H1 (cell line): ENCODE measurements around the gene PBX3. TPM values are rescaled to one million over a fixed set of nuclear protein-coding genes. Genes with fewer than 3 reads are reported as not detected.

ENCODE experiments used
- CTCF ChIA-PET: fragments of 300-600 bp; sonication (Branson Sonifier 250); formaldehyde crosslinking; loops from one replicate; lab custom pipeline; 2021; ENCODE audit not compliant: partially characterized antibody; lab: Charles Lee
- POLR2A ChIA-PET: fragments of 300-600 bp; sonication (Branson Sonifier 250); formaldehyde crosslinking; loops from one replicate; lab custom pipeline; 2021; ENCODE audit warnings: inconsistent platforms; ENCODE audit not compliant: partially characterized antibody; lab: Charles Lee
- DNase-seq, 2 experiments: peaks; one replicate each; pipeline versions ENCODE4 v3.0.0 to v3.0.0-alpha.2; 2010 to 2022; ENCODE audit warnings: low spot score in 2 of 2, low read depth in 1 of 2, mixed read lengths in 1 of 2
- FAIRE-seq: peaks from 2 replicates; lab custom pipeline; 2011; peaks lifted over from hg19 to GRCh38; lab: Jason Lieb, UNC
- H2AFZ ChIP-seq: 2 replicates; pipeline ENCODE4 v1.8.1; 2012; ENCODE audit warnings: low read length, inconsistent platforms
- H2AK5ac ChIP-seq: 2 replicates; pipeline ENCODE4 v1.6.1; 2013; ENCODE audit warnings: low read depth, low read length
- H2BK120ac ChIP-seq: replicated peaks from 2 replicates; pipeline ENCODE3; 2013; ENCODE audit warnings: low read depth, low read length, inconsistent platforms
- H2BK12ac ChIP-seq: 2 replicates; pipeline ENCODE4 v1.6.1; 2013; ENCODE audit warnings: low read depth, low read length
- H2BK15ac ChIP-seq: 2 replicates; pipeline ENCODE4 v1.6.1; 2013; ENCODE audit warnings: low read length
- H2BK20ac ChIP-seq: 2 replicates; pipeline ENCODE4 v1.6.1; 2013; ENCODE audit warnings: low read length
- H2BK5ac ChIP-seq: 2 replicates; pipeline ENCODE4 v1.6.1; 2013; ENCODE audit warnings: low read depth, low read length
- H3K14ac ChIP-seq: 2 replicates; pipeline ENCODE4 v1.6.1; 2013; ENCODE audit warnings: inconsistent platforms; ENCODE audit not compliant: insufficient read length
- H3K18ac ChIP-seq: 2 replicates; pipeline ENCODE4 v1.6.1; 2013; ENCODE audit warnings: low read length; ENCODE audit errors: extremely low read depth
- H3K23ac ChIP-seq: 2 replicates; pipeline ENCODE4 v1.6.1; 2013; ENCODE audit warnings: inconsistent platforms; ENCODE audit not compliant: insufficient read length
- H3K23me2 ChIP-seq: 2 replicates; pipeline ENCODE4 v1.6.1; 2013; ENCODE audit warnings: low read depth, low read length
- H3K27ac ChIP-seq: 2 replicates; pipeline ENCODE4 v1.6.1; 2011; ENCODE audit warnings: low read depth, low read length, inconsistent platforms
- H3K27me3 ChIP-seq, 4 experiments: replicated peaks in 1 of 4; 1 replicate in 1 of 4; 2 replicates in 3 of 4; pipeline versions ENCODE4 v1.6.1 to v1.8.1; 2011 to 2013; ENCODE audit warnings: low read length in 3 of 4, mild to moderate bottlenecking in 3 of 4, inconsistent platforms in 2 of 4, mixed read lengths in 2 of 4, moderate library complexity in 1 of 4; ENCODE audit not compliant: control insufficient read depth in 3 of 4, insufficient read depth in 3 of 4; ENCODE audit errors: extremely low read depth in 1 of 4
- H3K36me3 ChIP-seq, 4 experiments: 2 replicates each; pipeline versions ENCODE4 v1.6.1 to v1.8.1; 2011 to 2013; ENCODE audit warnings: mild to moderate bottlenecking in 4 of 4, low read length in 3 of 4, moderate library complexity in 2 of 4, control low read depth in 1 of 4, inconsistent platforms in 1 of 4; ENCODE audit not compliant: insufficient read depth in 4 of 4, control insufficient read depth in 2 of 4
- H3K4ac ChIP-seq: replicated peaks from 2 replicates; pipeline ENCODE3; 2013; ENCODE audit warnings: low read length, low read depth, mixed read lengths, inconsistent platforms; ENCODE audit not compliant: insufficient read length
- H3K4me1 ChIP-seq, 4 experiments: replicated peaks in 1 of 4; 1 replicate in 1 of 4; 2 replicates in 3 of 4; pipeline versions ENCODE4 v1.6.1 to v1.8.1; 2011 to 2013; ENCODE audit warnings: low read length in 3 of 4, inconsistent platforms in 2 of 4, mixed read lengths in 1 of 4; ENCODE audit not compliant: insufficient read depth in 4 of 4, control insufficient read depth in 3 of 4
- H3K4me2 ChIP-seq, 2 experiments: 2 replicates each; pipeline versions ENCODE4 v1.6.1 to v1.8.1; 2011 to 2013; ENCODE audit warnings: low read depth in 2 of 2, low read length in 2 of 2, control low read depth in 1 of 2, inconsistent platforms in 1 of 2, mild to moderate bottlenecking in 1 of 2; ENCODE audit not compliant: insufficient read depth in 1 of 2
- H3K4me3 ChIP-seq, 4 experiments: fragments of 200-600, 300-600 bp in 1 of 4; sonication (generic), shearing (Covaris generic), sonication (Bioruptor Twin) in 1 of 4; 2 replicates each; pipeline versions ENCODE4 v1.5.1 to v1.8.1; 2011 to 2016; ENCODE audit warnings: low read length in 4 of 4, low read depth in 3 of 4, control low read depth in 2 of 4, inconsistent platforms in 2 of 4, mild to moderate bottlenecking in 2 of 4, mixed read lengths in 1 of 4, moderate library complexity in 1 of 4; ENCODE audit not compliant: insufficient read depth in 2 of 4; ENCODE audit errors: extremely low read depth in 1 of 4
- H3K56ac ChIP-seq: replicated peaks from 2 replicates; pipeline ENCODE3; 2013; ENCODE audit warnings: low read depth, mild to moderate bottlenecking, mixed read lengths, low read length, inconsistent platforms; ENCODE audit not compliant: insufficient read length
- H3K79me1 ChIP-seq: 2 replicates; pipeline ENCODE4 v1.6.1; 2013; ENCODE audit warnings: low read depth, low read length, control low read depth
- H3K79me2 ChIP-seq, 2 experiments: 2 replicates each; pipeline versions ENCODE4 v1.6.1 to v1.8.1; 2012 to 2013; ENCODE audit warnings: low read length in 2 of 2, mild to moderate bottlenecking in 2 of 2, inconsistent platforms in 1 of 2; ENCODE audit not compliant: insufficient read depth in 2 of 2, control insufficient read depth in 1 of 2
- H3K9ac ChIP-seq, 4 experiments: replicated peaks in 1 of 4; 1 replicate in 1 of 4; 2 replicates in 3 of 4; pipeline versions ENCODE4 v1.6.1 to v1.8.1; 2011 to 2013; ENCODE audit warnings: low read depth in 3 of 4, low read length in 3 of 4, control low read depth in 2 of 4, mild to moderate bottlenecking in 2 of 4, moderate library complexity in 2 of 4, inconsistent platforms in 1 of 4; ENCODE audit errors: extremely low read depth in 1 of 4
- H3K9me3 ChIP-seq, 2 experiments: 2 replicates each; pipeline versions ENCODE4 v1.6.1 to v1.8.1; 2012 to 2013; ENCODE audit warnings: mild to moderate bottlenecking in 2 of 2, moderate library complexity in 2 of 2, control low read depth in 1 of 2, inconsistent platforms in 1 of 2, low read depth in 1 of 2, low read length in 1 of 2, mixed read lengths in 1 of 2; ENCODE audit not compliant: insufficient read depth in 2 of 2
- H4K20me1 ChIP-seq, 2 experiments: replicated peaks in 1 of 2; 2 replicates each; pipeline versions ENCODE3 to v1.8.1; 2011 to 2013; ENCODE audit warnings: inconsistent platforms in 2 of 2, low read length in 2 of 2, mild to moderate bottlenecking in 1 of 2; ENCODE audit not compliant: insufficient read depth in 2 of 2, control insufficient read depth in 1 of 2
- H4K5ac ChIP-seq: 2 replicates; pipeline ENCODE4 v1.6.1; 2013; ENCODE audit warnings: low read length, low read depth, mixed read lengths, inconsistent platforms; ENCODE audit not compliant: insufficient read length
- H4K8ac ChIP-seq: 2 replicates; pipeline ENCODE4 v1.8.0; 2013; ENCODE audit warnings: mild to moderate bottlenecking, moderate library complexity, low read length, inconsistent platforms; ENCODE audit not compliant: insufficient read depth; ENCODE audit errors: extremely low read depth
- H4K91ac ChIP-seq: replicated peaks from 2 replicates; pipeline ENCODE3; 2013; ENCODE audit warnings: low read length, mixed read lengths, inconsistent platforms; ENCODE audit not compliant: insufficient read length
- SP2 ChIP-seq: IDR thresholded peaks from 2 replicates; pipeline ENCODE4 v1.6.1; 2012; ENCODE audit warnings: mild to moderate bottlenecking, low read length, inconsistent platforms
- TAF7 ChIP-seq: optimal IDR thresholded peaks from 2 replicates; pipeline ENCODE3; 2011; ENCODE audit warnings: low read depth, mild to moderate bottlenecking, inconsistent platforms, low read length, moderate library complexity, borderline replicate concordance
- WGBS, 2 experiments: shearing (Covaris generic) in 1 of 2; methylation state at CpG; one replicate each; pipeline versions ENCODE4 v1.1.6 to v1.1.7; 2013 to 2015; ENCODE audit warnings: low lambda C conversion rate in 2 of 2, mixed read lengths in 2 of 2, inconsistent platforms in 1 of 2, low coverage in 1 of 2, missing lambda C conversion rate in 1 of 2; ENCODE audit not compliant: insufficient replicate concordance in 2 of 2, insufficient coverage in 1 of 2, insufficient read length in 1 of 2; ENCODE audit errors: extremely low coverage in 1 of 2, missing lambda C conversion rate in 1 of 2; 5-methylcytosine and 5-hydroxymethylcytosine counted together
- polyA plus RNA-seq, 7 experiments: library from polyadenylated mRNA; depleted of rRNA in 3 of 7; stranded (reverse) in 5 of 7; unstranded in 2 of 7; fragments of >200 nt in 5 of 7; fragments of 200-250 nt in 2 of 7; gene quantifications; 1 replicate in 5 of 7; 2 replicates in 1 of 7; 4 replicates in 1 of 7; pipeline versions ENCODE4 v1.2.1 to v1.2.3, GENCODE V29; 2011 to 2013; ENCODE audit warnings: missing spikeins in 2 of 7, mixed read lengths in 2 of 7
- total RNA-seq: library from RNA; stranded (reverse); fragmentation: NEBNext Ultra II Directional; extraction: Animal tissue kit (Norgen Biotek cat#: 25700); gene quantifications from 2 replicates; pipeline ENCODE4 v1.2.1, GENCODE V29; 2021

The PBX3 gene
- total and polyA plus RNA-seq, 2 of the 8 experiments (the other 6 are each of a cell fraction or from before 2014, with no cell fraction given) = 22.7 to 44.3 TPM

DNA sequence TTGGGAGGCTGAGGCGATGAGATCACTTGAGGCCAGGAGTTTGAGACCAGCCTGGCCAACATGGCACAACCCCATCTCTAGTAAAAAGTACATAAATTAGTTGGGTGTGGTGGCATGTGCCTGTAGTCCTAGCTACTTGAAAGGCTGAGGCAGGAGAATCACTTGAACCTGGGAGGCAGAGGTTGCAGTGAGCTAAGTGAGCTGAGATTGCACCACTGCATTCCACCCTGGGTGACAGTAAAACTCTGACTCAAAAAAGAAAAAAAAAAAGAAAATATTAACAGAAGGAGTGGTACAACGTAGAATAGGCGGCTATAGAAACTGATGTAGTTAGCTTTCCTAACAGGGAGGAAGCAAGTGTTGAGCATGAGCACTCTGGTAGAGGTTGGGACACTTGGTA is 59.9 kb downstream of the PBX3 start:
- H3K79me2 ChIP-seq = peaks cover 0 to 41% of the 10 kb centered on the region in 2 experiments; a peak in 2 of 4 replicates

More for the DNA sequence above, 59.9 kb downstream of the PBX3 start:
- no peak overlapping the region for H3K56ac ChIP-seq
- FAIRE-seq (no peak), DNase-seq (no peak)
- H3K23me2 ChIP-seq = no peaks in the 10 kb centered on the region; the same call in 1 of the 2 replicates
- peaks cover 0 to 2% of the 10 kb centered on the region in 2 experiments for H4K20me1 ChIP-seq
- H3K27me3 ChIP-seq = no peaks in the 10 kb centered on the region
- H3K9ac ChIP-seq = no peak overlapping the region
- H3K4me2 ChIP-seq = no peak overlapping the region
- ChIA-PET POLR2A (no interaction called here), CTCF (interaction anchor here (0.7 to 1.1 kb wide), 2 partner anchors 93 to 218 kb away, joined by 3 read pairs; no protein-coding TSS in a partner anchor)
- no peak overlapping the region for H2BK5ac ChIP-seq
- peaks cover 4% of the 10 kb centered on the region for H3K79me1 ChIP-seq
- no peak for TF ChIP-seq TAF7
- TF ChIP-seq SP2 = no peak
- no peak overlapping the region for H4K91ac ChIP-seq
- H4K5ac ChIP-seq = no peak overlapping the region
- no peaks in the 10 kb centered on the region for H3K9me3 ChIP-seq
- no peak overlapping the region for H2AK5ac ChIP-seq
- H3K23ac ChIP-seq = no peak overlapping the region
- H3K4me3 ChIP-seq = no peak overlapping the region
- no peak overlapping the region for H3K4ac ChIP-seq
- WGBS, 2 experiments = 92% methylated on average over 3 of the region's 3 CpGs; no CpG with 5 or more reads in 1 of the 2 experiments
- no peak overlapping the region for H2AFZ ChIP-seq
- no peak overlapping the region for H3K27ac ChIP-seq
- H4K8ac ChIP-seq = no peak overlapping the region
- no peak overlapping the region for H2BK20ac ChIP-seq
- no peak overlapping the region for H2BK15ac ChIP-seq
- no peak overlapping the region for H2BK120ac ChIP-seq
- no peaks in the 10 kb centered on the region for H3K36me3 ChIP-seq
- H3K4me1 ChIP-seq = no peaks in the 10 kb centered on the region
- H2BK12ac ChIP-seq = no peak overlapping the region
- no peak overlapping the region for H3K18ac ChIP-seq
- no peak overlapping the region for H3K14ac ChIP-seq
